GM12872 (cell line): ENCODE results near the gene SLC9A9.

Experiments
- TF ChIP-seq, protein P1 (sequence below): IDR thresholded peaks from 3 replicates; pipeline ENCODE4 v1.5.1; 2011; ENCODE audit warnings: low read depth, mild to moderate bottlenecking, low read length, moderate library complexity; ENCODE audit not compliant: insufficient read depth

SLC9A9 gene

DNA sequence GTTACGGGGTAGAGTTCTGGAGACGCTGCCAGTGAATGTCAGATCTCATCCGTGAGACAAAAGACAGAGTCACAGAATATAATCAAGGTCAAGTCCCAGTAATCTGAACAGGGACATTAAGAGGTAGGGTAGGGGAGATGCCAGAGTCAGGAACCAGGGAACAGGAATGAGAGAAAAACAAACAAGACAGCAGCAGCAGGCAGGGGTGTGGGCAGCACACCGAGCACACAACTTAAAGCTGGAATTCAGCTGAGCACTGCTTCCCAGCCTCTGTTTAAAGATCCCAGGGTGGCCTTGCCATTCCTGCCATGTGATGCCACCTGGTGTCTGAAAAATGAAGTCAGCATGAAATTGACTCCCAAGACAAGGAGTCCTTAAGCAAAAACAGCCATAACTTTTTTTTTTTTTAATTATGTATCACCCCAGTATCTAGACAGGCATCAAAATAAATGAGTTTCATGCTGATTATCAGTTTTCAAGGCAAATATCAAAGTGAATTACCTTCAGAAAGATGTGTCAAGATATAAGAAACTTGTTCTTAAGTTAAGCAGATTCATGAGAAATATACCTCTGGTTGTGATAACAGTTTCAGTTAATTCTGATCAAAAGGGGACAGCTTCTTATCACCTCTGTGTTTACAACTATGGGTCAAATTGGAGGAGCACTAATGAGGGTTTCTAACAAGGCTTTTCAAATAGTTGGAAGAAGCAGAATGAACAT lies 203.7 kb downstream of the SLC9A9 start:
- TF ChIP-seq, protein P1, sequence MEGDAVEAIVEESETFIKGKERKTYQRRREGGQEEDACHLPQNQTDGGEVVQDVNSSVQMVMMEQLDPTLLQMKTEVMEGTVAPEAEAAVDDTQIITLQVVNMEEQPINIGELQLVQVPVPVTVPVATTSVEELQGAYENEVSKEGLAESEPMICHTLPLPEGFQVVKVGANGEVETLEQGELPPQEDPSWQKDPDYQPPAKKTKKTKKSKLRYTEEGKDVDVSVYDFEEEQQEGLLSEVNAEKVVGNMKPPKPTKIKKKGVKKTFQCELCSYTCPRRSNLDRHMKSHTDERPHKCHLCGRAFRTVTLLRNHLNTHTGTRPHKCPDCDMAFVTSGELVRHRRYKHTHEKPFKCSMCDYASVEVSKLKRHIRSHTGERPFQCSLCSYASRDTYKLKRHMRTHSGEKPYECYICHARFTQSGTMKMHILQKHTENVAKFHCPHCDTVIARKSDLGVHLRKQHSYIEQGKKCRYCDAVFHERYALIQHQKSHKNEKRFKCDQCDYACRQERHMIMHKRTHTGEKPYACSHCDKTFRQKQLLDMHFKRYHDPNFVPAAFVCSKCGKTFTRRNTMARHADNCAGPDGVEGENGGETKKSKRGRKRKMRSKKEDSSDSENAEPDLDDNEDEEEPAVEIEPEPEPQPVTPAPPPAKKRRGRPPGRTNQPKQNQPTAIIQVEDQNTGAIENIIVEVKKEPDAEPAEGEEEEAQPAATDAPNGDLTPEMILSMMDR: peak; percentile 59

DNA sequence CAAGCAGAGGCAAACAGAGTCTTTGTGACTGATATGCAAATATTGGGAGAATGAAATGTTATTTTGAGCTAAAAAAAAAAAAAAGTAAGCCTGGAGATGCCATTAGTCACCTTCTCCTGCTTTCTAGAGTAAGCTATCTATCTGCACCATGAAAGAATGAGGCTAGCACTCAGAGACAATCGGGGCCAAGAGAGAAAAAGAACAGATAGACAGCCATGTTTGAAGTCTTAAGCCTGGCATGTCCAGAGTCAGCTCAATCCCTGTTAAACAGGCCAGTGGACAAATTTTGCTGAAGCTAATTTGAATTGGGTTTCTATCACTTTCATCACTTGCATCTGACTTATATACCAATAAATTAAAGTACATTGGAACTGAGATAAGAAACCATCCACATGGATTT lies 204.4 kb downstream of the SLC9A9 start:
- TF ChIP-seq, protein P1: no peak

DNA sequence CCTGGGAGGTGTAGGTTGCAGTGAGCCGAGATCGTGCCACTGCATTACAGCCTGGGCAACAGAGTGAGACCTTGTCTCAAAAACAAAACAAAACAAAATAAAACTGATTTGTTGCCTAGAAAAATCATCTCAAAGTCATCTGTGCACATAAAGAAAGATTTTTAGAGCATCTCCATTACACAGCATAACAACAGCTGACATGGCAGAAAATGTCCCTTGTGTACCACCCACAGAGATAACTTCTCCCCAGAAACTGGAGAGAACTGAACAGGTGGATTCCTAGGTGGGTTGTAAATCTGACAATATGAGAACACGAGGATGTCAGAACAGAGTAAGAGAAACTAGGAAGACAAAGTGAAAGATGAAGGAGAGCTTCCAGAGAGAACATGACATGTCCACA lies 207.5 kb downstream of the SLC9A9 start:
- TF ChIP-seq, protein P1: no peak

DNA sequence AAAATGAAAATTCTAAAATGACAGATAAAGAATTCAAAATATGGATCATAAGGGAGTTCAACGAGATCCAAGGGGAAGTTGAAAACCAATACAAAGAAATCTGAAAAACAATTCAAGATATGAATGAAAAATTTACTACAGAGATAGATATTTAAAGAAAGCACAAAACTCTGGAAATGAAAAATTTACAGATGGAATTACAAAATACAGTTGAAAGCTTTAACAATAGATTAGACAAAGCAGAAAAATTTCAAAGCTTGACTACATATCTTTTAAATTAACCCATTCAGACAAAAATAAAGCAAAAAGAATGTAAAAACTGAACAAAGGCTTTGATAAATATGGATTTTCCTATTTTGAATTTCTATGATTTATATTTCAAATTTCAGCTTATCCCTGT lies 211.1 kb downstream of the SLC9A9 start:
- TF ChIP-seq, protein P1: no peak

DNA sequence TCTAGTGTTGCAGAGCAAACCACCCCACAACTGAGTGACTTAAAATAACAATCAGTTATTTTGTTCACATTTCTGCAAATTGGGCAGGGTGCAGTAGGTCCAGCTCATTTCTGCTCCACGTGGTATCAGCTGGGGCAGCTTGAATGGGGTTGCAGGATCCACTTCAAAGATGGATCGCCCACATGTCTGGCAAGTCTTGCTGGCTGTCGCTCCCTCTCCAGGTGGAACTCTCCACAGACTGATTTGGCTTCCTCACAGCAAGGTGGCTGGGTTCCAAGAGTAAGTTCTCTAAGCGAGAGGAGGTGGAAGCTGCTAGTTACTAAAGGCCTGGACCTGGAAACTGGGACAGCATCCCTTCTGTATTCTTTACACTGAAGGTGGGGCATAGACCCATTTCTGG lies 213.3 kb downstream of the SLC9A9 start:
- TF ChIP-seq, protein P1: no peak

DNA sequence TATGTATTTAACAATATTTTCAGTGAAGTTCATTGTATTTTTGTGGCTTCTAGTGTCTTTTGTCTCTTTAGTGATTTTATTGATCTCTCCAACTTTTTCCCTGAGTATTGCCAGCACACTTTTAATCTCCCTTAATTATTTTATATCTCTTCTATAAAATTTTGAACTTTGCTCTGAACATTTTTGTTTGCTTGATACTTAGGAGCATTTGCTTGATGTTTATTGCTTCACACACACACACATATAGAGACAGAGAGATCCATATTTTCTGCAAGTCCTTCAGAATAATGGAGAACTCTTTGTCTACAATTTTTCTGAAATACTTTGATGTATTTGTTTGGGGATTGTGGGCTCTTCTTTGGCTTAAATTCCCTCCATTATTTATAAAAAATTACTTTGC lies 213.8 kb downstream of the SLC9A9 start:
- TF ChIP-seq, protein P1: no peak

DNA sequence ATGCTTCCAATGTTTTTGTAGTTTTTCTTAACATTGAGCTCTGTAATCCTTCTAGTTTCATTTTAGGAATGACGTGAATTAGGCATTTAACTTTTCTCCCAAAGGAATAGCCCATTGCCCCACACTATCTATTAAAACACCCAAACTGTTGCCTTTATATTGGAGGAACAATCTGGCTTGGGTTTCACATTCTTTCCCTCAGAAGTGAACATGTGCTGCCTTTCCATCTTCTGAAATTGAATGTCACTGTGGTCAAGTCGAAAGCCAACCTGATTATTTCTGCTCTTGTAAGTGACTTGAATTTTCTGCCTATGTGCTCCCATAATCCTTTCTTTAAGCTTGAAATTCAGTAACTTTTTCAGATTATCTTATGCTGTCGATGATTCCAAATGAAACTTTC lies 214.5 kb downstream of the SLC9A9 start:
- TF ChIP-seq, protein P1: no peak
